ENCODE results near the gene ATP9A.
"Not testable (repeated sequence)": the region's sequence is repeated elsewhere in the genome, so short reads cannot be mapped to it uniquely, and the experiment has no call there.

The ATP9A gene

DNA sequence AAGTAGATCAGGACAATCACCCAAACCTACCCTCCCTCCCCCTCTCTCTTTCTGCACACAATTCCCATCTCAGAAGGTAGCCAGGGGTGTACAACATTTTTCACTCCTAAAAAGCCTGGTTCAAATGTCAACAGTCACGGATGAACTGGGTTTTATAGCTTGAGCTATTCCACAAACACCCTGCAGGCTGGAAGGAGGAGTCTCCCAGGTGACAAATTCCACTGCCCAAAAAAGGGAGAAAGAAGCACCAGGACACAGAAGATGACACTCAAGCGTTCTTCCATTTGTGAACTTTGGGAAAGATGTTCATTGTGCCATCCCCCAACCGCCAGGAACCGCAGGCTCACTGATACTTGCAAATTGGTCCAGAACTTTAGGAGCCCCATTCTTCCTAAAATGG lies 114.1 kb downstream of the ATP9A start:
- no peak for DNase-seq (ENCODE audit: low read depth)

- no peak for DNase-seq (ENCODE audit: low read depth)
These were observed 115.0 kb downstream of the ATP9A start for GRCh38 chr20:51653226-51653625.

DNA sequence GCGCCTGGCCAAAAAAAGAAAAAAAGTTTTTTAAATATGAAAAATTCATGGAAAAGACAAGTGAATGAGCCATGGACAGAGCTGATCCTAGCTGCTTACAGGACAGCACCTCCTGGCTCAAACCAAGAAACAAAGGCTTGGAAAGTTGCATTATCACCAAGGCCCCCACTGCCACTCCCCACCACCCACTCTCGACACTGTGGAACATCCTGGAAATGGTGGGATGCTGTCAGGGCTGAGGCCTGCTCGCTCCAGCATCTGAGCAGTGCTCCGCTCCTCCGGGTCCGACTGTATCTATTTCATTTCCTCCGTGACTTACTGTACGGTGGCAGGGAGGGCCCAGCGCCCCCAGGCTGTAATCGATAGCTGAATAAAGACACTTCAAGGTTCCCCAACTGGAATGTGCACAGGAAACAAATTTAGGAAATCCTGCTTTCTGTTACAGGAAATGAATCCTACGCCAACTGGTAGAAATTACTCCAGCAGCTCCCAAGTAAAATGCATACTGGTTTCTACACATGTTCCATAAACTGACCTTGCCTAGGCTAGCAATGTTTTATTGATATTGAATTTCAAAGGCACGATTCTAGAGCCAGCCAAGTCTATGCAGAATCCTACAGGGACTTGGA lies 116.2 kb downstream of the ATP9A start:
- DNase-seq (ENCODE audit: low read depth): no peak

- no peak for DNase-seq (ENCODE audit: low read depth)
These were observed 117.5 kb downstream of the ATP9A start for GRCh38 chr20:51650685-51651134.

DNA sequence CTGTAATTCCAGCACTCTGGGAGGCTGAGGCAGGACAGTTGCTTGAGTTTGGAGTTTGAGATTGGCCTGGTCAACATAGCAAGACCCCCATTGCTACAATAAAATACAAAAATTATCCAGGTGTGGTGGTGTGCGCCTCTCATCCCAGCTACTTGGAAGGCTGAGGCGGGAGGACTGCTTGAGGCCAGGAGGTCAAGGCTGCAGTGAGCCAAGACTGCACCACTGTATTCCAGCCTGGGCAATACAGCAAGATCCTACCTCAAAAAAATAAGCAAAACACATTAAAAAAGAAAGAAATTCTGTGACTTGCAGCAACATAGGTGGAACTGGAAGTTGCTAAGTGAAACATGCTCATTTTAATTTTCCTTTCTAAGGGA lies 119.6 kb downstream of the ATP9A start:
- DNase-seq (ENCODE audit: low read depth): no peak

DNA sequence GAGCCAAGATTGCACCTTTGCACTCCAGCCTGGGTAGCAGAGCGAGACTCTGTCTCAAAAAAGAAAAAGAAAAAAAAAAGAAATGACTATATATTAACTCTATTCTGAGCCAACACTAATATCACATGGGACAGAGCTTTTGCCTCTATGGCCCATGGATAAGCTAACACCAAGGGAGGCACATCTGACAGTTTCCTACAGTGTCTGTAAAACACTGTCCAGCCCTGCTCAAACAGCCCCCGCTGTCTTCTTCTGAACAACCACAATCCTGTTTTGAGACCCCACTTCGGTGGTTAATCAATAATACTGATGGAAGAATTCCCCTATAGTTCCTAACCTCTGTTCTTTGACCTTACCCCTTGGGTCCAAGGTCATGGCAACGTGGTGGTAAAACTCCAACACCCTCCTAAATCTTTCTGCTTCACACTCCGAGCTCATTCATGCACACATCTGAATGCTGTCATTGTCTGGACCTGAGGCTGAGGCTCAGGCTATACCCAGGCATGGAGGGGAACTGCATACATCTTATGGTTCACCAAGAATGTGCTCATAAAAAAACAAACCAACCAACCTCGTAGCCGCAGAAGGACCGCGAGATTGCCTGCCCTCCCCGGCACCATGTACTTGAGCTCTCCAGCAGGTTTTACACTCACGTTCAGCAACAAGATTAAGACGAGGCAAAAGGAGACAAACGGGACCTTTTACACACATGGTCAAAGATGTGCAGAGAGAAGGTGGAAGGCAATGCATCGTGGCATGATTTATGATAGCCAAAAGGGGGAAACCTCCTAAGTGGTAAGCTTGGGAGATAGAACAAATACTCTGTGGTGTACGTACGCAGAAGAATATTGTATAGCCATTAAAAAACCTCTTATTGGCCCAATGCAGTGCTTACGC lies 120.3 kb downstream of the ATP9A start:
- no peak for DNase-seq (ENCODE audit: low read depth)

DNA sequence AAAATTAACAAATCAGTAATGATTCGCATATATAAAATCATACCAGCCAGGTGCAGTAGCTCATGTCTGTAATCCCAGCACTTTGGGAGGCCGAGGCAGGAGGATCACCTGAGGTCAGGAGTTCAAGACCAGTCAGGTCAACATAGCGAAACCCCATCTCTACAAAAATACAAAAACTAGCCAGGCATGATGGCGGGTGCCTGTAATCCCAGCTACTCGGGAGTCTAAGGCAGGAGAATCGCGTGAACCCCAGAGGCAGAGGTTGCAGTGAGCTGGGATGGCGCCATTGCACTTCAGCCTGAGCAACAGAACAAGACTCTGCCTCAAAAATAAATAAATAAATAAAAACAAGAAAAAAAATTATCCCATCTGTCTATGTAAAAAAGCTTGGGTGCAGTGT lies 124.4 kb downstream of the ATP9A start:
- not testable (repeated sequence) for DNase-seq (ENCODE audit: low read depth)

DNA sequence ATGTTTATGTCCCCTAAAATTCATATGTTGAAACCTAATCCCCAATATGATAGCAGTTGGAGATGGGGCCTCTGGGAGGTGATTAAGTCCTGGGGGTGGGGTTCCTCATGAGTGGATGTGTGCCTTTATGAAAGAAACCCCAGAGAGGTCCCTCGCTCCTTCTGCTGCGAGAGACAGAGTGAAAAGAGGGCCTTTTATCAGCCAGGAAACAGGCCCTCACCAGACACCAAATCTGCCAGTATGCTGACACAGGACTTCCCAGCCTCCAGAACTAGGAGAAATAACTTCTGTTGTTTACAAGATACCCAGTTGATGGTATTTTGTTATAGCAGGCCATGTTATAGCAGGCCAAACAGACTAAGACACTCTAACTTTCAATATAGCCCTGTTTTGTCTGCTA lies 124.8 kb downstream of the ATP9A start:
- DNase-seq (ENCODE audit: low read depth): no peak

GRCh38 chr20:51641866-51642265 lies 126.3 kb downstream of the ATP9A start:
- no peak for DNase-seq (ENCODE audit: low read depth)

DNA sequence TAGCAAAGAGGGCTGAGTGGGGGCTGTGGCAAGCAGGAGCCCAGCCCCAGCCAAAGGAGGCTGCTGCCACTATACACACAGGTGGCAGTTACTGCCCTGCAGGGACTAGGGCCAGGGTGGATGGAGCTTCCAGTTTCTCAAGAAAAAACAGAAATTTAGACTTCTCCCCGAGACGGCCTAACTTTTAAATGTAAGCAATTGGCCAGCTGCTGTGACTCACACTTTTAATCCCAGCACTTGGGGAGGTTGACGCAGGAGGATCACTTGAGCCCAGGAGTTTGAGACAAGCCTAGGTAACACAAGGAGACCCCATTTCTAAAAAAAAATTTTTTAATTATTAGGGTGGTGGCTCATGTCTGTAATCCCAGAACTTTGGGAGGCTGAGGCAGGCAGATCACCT lies 127.4 kb downstream of the ATP9A start:
- no peak for DNase-seq (ENCODE audit: low read depth)

DNA sequence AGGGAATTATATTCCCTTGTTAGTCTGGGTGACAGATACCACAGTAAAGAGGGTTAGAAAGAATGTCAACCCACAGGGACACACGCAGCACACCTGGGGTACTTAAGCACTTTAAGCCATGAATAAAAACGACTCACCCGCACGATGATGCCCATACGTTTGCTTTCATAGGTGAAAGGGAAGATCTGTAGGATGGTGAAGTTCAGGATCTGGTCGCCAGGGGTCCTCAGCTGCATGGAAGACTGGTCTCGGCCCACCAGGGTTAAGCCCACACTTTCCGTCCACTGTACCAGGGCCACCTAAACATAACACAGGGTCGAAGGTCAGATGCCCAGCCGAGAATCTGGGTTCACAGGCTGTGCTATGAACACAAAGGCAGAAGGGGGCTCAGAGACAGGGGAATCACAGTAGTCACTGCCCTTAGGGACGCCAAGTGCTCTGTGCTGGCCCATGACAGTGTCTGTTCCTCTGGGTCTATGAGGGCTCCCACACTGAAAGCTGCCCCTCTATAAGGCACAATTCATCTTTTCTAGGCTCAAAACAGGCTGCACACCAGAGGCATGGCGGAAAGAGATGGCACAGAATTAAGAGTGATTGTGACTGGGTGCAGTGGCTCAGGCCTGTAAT lies 128.9 kb downstream of the ATP9A start:
- no peak for DNase-seq (ENCODE audit: low read depth)

GRCh38 chr20:51637241-51637640 lies 130.9 kb downstream of the ATP9A start:
- no peak for DNase-seq (ENCODE audit: low read depth)

GRCh38 chr20:51636123-51636522 lies 132.1 kb downstream of the ATP9A start:
- no peak for DNase-seq (ENCODE audit: low read depth)

- no peak for DNase-seq (ENCODE audit: low read depth)
These were observed 132.5 kb downstream of the ATP9A start for GRCh38 chr20:51635680-51636079.

GRCh38 chr20:51634877-51635276 lies 133.3 kb downstream of the ATP9A start:
- DNase-seq (ENCODE audit: low read depth): no peak

- DNase-seq (ENCODE audit: low read depth): no peak
These were observed 133.9 kb downstream of the ATP9A start for GRCh38 chr20:51634257-51634656.

GRCh38 chr20:51633430-51633829 lies 134.8 kb downstream of the ATP9A start:
- no peak for DNase-seq (ENCODE audit: low read depth)

GRCh38 chr20:51631953-51632352 lies 136.2 kb downstream of the ATP9A start:
- no peak for DNase-seq (ENCODE audit: low read depth)

DNA sequence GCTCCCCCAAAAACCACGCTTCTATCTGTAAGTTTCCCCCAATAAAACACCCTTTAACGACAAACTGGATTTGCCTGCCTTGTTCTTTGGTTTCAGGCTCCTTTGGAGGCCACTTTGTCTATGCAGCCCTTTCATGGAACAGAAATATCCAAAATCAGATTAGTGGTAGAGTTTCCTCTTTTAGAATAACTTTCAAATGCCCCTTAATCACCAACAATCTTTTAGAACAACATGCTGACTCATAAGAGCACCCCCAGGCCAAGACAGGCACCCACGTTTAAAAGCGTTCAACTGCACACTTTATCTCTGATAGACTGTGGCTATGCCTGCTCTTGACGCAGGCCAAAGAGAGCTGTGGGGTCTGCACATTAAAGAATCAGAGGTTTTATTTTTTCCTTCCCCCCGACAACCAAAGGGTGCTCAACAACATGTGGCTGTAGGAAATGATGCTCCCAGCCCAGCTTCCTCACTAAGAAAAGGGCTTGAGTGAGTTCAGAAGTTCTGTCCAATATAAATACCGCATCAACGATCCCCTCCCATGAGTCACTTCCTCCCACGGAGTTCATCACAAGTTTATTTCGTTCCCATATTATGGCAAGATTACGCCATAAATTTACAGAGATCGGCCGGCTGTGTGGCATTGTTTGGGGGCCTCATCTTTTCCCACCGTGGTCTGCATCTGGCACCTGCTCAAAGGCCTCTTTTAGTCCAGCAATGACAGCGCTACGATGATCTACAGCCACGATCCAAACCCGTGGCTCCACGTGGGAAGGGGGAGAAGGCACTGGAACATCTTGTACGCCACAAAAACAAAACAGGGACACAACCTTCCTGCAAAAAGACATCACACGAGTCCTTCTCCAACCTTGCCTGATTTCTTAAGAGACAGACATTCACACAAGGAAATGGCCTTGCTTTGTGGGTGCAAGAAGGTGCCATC lies 136.9 kb downstream of the ATP9A start:
- DNase-seq (ENCODE audit: low read depth): no peak

GRCh38 chr20:51629399-51630058 lies 138.7 kb downstream of the ATP9A start:
- no peak for DNase-seq (ENCODE audit: low read depth)
